DND-41 (cell line): Measurements from ENCODE around the gene PMEL.

ENCODE experiments used
- EZH2 ChIP-seq: IDR thresholded peaks from 3 replicates; pipeline ENCODE4 v1.6.1; 2012; ENCODE audit warnings: borderline replicate concordance, low read depth, mild to moderate bottlenecking, moderate library complexity, low read length, inconsistent platforms; ENCODE audit not compliant: severe bottlenecking
- TF ChIP-seq, protein P1 (sequence below): IDR thresholded peaks from 2 replicates; pipeline ENCODE4 v1.5.1; 2012; ENCODE audit warnings: borderline replicate concordance, low read length, moderate library complexity, mild to moderate bottlenecking; ENCODE audit not compliant: poor library complexity, severe bottlenecking; ENCODE audit errors: extremely low read depth

DNA sequence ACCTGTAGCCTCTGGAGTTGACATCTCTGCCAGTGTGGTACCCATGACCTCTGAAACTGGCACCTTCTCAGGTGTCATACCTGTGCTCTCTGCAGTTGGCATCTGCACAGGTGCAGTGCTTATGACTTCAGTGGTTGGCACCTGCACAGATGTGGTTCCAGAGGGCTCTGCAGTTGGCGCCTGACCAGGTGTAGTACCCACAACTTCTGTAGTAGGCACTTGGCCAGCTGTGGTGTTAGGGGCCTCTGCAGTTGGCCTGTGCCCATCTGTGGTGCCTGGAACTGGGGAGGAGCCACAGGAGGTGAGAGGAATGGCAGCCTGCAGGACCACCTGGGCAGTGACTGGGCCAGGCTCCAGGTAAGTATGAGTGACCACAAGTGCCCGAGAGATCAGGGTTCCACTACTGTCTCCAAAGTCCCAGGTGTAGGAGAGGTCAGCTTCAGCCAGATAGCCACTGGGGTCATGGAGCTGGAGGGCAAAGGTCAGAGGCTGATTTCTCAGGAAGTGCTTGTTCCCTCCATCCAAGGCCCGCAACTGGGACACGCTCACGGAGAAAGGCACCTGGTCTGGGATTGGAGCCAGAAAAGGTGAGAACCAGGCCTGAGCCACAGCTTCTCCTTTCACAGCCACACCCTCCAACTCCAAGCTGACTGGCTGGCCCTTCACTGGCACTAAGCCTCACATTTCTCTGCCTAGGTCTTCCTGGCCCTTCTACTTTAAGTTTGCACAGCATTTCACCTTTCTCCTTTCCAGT is 8.6 kb downstream of the PMEL start:
- TF ChIP-seq, protein P1, sequence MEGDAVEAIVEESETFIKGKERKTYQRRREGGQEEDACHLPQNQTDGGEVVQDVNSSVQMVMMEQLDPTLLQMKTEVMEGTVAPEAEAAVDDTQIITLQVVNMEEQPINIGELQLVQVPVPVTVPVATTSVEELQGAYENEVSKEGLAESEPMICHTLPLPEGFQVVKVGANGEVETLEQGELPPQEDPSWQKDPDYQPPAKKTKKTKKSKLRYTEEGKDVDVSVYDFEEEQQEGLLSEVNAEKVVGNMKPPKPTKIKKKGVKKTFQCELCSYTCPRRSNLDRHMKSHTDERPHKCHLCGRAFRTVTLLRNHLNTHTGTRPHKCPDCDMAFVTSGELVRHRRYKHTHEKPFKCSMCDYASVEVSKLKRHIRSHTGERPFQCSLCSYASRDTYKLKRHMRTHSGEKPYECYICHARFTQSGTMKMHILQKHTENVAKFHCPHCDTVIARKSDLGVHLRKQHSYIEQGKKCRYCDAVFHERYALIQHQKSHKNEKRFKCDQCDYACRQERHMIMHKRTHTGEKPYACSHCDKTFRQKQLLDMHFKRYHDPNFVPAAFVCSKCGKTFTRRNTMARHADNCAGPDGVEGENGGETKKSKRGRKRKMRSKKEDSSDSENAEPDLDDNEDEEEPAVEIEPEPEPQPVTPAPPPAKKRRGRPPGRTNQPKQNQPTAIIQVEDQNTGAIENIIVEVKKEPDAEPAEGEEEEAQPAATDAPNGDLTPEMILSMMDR = no peak
- TF ChIP-seq EZH2 = no peak
